ENCODE data around the gene C1orf35.

Gene C1orf35

GRCh38 chr1:228063251-228064191 is 39.6 kb downstream of the C1orf35 start:
- DNase-seq (ENCODE audit: low read depth), result no peak

- DNase-seq (ENCODE audit: low read depth), result no peak
These were observed 40.3 kb downstream of the C1orf35 start for GRCh38 chr1:228062812-228063211.

DNA sequence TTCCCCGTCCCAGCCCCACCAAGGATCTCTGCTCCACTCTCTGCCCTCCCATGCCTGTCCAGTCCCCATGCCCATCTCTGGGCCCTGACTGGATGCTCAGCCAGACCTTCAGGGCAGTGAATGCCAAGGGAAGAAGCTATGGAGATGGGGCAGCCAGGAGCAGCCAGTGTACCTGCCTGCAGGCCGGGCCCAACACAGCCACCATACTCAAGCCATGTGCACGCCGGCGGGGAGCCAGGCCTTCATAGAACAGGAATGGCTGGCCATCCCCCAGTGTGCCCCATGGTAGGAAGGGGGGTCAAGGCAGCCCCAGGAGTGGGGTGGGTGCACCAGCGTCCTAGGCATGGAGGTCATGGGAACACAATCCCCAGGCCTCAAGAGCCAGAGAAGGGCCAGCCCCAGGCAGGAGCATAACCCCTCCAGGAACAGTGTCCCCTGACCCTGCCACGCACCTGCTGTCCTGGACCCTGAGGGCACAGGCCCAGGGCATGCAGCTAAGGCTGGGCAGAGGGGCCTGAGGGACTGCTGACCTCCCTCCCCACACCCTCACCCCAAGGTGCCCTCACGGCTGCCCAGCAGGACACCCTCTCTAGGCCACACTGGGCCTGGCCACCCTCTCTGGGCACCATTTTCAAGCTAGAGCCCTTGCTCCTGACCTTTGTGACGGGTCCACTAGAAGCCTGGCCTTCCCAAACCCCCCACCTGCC is 40.9 kb downstream of the C1orf35 start:
- DNase-seq (ENCODE audit: low read depth), result no peak

GRCh38 chr1:228061411-228062084 is 41.6 kb downstream of the C1orf35 start:
- DNase-seq (ENCODE audit: low read depth), result no peak

DNA sequence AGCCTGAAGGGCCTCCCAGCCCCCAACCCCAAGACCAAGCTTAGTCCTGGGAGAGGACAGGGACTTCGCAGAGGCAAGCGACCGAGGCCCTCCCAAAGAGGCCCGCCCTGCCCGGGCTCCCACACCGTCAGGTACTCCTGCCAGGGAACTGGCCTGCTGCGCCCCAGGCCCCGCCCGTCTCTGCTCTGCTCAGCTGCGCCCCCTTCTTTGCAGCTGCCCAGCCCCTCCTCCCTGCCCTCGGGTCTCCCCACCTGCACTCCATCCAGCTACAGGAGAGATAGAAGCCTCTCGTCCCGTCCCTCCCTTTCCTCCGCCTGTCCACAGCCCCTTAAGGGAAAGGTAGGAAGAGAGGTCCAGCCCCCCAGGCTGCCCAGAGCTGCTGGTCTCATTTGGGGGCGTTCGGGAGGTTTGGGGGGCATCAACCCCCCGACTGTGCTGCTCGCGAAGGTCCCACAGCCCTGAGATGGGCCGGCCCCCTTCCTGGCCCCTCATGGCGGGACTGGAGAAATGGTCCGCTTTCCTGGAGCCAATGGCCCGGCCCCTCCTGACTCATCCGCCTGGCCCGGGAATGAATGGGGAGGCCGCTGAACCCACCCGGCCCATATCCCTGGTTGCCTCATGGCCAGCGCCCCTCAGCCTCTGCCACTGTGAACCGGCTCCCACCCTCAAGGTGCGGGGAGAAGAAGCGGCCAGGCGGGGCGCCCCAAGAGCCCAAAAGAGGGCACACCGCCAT is 42.5 kb downstream of the C1orf35 start:
- DNase-seq (ENCODE audit: low read depth), result no peak

GRCh38 chr1:228059634-228060457 is 43.3 kb downstream of the C1orf35 start:
- DNase-seq (ENCODE audit: low read depth), result no peak

- no peak for DNase-seq (ENCODE audit: low read depth)
These were observed 44.0 kb downstream of the C1orf35 start for GRCh38 chr1:228058949-228059633.

DNA sequence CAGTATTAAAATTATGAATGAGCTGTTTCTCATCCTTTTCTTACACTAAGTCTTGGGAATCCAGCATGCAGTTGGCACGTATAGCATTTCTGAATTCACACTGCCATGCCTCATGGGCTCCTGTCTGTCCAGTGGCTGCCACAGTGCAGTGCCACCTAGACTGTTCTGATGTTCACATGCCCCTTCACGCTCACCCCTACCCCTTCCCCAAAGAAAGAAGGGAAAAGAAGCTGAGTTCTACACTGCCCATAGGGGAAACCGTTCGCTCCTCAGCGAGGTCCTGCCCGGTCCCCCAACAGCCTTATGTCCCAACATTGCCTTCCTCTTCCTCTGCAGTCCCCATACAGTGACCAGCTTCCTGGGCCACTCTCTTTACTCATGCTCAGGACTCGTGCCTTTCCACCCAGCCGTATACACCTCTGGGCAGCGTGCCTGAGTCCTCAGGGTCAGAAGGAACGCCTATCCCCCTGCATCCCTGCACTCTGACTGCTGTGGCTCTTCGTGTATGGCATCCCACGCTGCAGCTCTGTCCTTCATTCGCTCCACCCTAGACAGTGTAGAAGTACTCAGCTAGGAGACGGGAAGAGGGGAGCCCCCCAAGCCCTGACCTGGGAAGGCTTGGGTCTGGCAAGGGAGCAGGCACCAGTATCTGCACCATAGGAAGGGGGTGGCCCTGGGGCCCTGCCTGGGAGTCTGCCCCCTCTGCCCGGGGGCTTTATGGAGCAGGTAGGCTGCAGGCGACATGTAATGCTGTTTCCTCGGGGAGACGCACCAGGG is 44.8 kb downstream of the C1orf35 start:
- no peak for DNase-seq (ENCODE audit: low read depth)

Data from HS-5 (cell line).